Activated naive CD8-positive, alpha-beta T cell treated with anti-CD3 and anti-CD28 coated beads, Interleukin-2, amount 50 U/mL, for 16 hours (primary cell): ENCODE data around the gene PAK4.

ENCODE experiments used
- DNase-seq: peaks from one replicate; pipeline ENCODE4 v3.0.0-alpha.2; 2020; ENCODE audit warnings: low read depth, low spot score

Gene PAK4

DNA sequence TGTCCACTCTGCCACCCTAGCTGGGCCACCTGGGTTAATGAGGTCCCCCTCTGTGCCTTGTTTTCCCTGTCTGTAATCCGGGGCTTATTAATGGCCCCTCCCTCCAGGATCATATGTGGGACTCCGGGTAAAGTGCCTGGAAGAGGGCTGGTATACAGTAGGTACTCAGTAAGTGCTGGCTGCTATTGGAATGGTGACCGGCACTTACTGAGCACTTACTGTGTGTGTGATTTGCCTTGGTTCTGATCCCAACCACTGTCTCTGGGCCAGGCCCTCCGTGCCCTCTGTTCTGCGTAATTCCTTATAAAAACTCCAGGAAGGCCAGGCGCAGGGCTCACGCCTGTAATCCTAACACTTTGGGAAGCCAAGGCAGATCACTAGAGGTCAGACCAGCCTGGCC, 40.3 kb downstream of the PAK4 start:
- no peak for DNase-seq

DNA sequence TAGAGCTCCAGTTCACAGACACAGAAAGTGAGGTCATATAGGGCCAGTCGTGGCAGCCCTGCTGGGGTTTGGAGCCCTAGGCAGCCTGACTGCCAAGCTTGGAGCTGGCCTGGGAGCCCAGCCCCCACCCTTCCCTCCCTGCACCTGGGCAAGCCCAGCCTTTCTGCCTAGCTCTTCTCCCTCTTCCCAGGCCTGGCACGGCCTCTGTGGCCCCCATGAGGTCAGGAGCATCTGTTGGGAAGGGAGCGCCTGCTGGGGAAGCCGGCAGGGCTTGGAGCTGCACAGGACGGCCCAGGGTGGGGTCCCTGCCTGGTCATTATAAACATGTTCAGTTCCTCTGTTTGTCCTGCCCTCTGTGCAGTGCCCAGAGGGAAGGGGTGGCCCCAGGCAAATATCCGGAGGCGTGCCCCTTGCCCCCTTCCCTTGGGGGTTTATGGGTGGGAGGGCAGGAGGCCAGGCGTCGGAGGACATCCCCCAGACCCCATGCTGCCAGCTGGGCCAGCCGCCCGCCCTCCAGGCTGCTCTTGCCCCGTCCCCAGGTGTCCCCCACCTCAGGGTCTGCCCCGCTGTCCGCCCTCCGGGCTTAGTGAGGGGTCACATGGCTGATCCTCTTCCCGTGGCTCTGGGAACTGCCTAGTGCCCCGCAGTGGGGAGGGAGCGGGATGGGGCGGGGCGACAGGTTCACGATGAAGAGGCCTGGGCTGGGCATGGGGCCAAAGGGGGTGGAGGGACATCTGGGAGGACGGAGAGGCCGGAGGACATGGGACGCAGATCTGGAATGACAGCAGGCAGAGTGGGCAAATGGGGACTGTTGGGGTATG, 41.2 kb downstream of the PAK4 start:
- no peak for DNase-seq

DNA sequence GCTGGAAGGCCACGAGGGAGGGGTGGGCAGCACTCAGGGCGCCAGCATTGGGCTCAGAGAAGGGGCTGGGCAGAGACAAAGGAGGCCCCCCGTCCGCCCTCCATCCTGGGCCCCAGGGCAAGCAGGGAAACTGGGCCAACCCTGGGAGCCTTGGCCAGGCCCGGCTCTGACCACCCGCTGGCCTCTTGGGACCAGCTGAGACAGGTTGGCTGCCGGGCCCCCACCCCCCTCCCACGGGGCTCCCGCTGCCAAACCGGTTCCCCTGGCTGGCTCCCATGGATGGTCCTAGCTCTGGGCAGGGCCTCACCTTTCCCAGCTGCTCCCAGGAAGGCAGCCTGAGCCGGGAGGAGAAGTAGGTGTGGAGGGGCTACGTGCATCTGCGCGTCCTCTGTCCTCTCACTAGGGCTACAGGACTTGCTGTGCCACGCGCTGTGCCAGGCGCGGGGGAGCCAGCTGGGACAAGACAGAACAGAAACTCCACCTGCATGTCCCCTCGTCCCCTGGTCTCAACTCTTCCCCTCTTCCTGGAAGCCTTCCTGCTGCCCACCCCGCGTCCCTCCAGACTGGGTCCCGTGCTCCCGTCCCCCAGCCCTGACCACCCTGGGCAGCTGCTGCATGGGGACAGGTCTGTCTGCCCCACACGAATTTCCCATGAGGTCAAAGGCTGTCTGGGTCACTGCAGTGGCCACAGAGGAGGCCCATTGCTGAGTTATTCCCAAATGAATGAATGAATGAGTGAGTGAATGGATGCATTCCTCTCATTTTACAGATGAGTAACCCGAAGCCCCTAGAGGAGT, 42.1 kb downstream of the PAK4 start:
- DNase-seq = no peak

DNA sequence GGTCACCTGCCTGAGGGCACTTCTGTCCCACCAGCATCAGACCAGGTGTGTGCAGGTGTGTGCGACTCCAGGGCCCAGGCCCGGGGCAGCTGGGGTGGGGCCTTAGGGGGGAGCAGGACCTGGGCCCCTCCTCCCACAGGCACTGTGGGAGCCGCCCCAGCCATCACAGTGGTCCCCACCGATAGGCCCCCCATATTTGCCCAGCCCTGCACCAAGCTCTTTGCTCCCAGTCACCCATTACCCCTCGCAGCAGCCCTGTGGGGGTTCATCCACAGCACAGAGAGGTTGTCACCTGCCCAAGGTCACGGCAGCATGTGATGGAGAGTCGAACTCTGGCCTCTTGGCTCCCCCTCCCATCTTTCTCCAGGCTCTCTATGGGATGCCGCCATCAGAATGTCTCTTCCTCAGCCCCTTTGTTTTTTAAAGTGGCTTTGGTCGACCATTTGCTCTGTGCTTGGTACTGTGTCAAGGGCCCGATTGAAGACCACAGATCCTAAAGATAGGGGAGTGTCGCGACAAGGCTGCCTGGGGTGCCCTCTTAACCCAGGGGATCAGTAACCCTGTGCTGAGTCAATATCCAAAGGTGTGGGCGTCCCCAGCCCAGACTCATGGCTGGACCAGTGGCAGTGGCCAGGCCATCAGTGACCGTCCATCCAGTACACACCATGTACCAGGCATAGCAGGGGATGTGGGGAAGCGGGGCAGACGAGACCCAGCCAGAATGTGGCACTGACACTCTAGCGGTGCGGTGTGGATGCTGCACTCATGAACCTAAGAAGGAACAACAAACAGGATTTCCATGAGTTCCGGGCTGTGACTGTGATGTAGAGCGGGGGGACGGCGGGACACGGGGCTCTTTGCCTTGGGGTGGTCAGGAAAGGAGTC, 42.9 kb downstream of the PAK4 start:
- no peak for DNase-seq

DNA sequence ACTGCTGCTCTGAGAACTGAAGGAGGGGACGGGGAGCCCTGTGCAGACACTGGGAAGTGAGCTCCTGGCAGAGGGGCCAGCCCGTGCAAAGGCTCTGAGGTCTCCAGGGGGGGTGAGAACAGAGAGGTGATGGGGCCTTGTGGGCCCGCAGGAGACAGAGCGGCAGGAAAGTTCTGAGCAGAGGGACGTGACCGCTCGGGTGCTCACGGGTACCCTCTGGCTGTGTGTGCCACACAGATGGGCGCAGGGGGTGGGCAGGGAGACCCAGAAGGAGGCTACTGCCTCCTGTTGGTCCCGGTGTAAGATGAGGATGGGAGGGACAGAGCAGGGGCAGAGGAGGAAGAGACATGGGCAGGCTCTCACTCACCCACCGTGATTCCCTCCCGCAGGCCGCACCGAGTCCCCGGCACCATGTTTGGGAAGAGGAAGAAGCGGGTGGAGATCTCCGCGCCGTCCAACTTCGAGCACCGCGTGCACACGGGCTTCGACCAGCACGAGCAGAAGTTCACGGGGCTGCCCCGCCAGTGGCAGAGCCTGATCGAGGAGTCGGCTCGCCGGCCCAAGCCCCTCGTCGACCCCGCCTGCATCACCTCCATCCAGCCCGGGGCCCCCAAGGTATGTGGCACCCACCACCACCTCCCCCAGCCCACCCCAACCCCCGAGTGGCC, 43.7 kb downstream of the PAK4 start:
- no peak for DNase-seq

DNA sequence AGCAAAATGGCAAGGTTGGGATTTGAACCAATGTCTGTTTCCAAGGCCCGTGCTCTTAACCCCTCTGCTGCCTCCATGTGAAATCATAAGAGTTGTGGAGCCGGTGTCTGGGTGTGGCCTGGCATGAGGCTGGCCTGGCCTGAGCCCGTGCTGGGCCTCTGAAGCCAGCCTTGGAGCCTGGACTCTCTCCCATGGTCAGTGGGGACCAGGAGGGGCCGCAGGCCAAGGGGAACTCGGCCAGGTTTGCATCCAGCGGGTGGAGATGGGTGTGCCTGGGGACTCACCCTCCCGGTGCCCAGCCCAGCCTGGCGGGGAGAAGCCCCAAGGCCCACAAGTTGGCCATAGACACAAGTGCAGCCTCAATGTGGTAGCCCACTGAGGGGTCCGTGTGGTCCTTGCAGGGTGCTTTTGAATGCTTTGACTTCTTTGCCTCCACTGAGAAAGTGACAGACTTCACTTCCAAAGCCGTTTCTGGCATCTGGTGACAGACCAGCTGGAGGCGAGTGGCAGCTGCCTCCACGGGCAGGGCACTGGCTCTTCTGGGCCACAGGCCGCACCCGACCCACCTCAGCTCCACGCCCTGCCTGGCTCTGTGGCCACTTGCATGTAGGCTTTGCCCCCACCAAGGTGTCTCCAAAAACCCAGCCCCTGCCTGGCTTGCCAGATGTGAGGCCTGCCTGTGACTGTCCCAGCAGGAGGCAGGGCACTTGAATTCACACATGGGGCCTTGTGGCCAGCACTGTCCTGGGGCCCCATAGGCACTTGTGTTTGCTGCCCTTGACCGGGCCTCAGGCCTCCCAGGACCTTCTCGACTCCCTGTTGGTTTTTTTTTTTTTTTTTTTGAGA, 45.0 kb downstream of the PAK4 start:
- no peak for DNase-seq

DNA sequence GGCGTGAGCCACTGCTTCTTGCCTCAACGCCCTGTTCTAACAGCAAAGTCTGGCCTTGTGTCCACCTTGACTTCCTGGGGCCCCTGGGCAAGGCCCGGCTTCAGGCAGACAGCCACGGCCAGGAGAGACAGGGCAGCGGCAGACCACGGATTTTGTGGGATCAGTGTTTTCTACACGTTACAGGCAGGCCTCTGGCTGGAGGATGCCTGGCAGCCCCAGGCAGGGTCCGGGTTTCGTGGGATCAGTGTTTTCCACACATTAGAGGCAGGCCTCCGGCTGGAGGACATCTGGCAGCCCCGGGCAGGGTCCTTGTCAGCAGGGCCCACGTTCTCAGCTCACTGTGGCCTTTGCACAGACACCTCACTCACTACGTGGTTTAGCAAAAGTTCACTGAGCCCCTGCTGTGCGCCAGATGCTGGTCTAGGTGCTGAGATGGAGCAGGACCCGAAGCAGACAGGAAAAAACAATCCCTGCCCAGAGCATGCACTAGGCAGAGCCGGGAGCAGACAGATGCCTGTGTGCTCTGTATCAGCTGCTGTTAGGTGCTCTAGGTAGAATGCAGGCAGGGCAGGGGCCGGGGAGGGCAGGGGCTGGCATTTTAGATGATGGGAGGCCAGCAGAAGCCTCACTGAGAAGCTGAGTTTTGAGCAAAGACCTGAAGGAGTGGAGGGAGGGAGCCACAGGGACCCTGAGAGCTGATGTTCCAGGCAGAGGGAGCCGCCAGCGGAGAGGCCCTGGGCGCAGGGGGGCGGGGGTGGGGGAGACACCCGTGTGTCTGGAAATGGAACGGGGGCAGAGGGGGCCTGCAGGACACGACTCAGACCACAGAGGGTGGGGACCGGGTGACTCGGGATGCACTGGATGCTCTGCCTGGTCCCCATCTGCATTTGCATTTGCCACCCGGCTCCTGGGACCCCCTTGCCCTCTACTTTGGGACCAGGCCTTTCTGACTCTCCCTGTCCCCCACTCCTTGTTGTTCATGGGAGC, 46.2 kb downstream of the PAK4 start:
- DNase-seq = no peak

DNA sequence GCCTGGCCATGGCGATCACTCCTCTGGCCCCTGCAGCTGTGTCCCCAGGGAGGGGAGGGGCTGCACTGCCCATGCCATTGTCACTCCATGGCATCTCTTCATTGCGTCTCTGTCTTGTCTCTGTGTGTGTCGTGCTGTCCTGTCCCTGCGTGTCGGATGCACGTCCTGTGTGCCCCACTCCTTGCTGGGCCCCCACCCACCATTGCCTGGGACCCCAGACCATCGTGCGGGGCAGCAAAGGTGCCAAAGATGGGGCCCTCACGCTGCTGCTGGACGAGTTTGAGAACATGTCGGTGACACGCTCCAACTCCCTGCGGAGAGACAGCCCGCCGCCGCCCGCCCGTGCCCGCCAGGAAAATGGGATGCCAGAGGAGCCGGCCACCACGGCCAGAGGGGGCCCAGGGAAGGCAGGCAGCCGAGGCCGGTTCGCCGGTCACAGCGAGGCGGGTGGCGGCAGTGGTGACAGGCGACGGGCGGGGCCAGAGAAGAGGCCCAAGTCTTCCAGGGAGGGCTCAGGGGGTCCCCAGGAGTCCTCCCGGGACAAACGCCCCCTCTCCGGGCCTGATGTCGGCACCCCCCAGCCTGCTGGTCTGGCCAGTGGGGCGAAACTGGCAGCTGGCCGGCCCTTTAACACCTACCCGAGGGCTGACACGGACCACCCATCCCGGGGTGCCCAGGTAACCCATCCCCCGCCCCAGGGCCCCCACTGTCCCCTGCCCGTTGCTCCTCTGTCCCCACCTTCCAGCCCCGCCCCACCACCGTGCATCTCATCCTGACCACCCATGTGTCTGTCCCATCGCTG, 47.3 kb downstream of the PAK4 start:
- no peak for DNase-seq

DNA sequence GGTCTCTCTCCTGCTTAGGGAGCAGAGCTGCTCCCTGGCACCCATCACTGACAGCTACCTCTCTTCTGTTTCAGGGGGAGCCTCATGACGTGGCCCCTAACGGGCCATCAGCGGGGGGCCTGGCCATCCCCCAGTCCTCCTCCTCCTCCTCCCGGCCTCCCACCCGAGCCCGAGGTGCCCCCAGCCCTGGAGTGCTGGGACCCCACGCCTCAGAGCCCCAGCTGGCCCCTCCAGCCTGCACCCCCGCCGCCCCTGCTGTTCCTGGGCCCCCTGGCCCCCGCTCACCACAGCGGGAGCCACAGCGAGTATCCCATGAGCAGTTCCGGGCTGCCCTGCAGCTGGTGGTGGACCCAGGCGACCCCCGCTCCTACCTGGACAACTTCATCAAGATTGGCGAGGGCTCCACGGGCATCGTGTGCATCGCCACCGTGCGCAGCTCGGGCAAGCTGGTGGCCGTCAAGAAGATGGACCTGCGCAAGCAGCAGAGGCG, 48.0 kb downstream of the PAK4 start:
- DNase-seq = no peak

DNA sequence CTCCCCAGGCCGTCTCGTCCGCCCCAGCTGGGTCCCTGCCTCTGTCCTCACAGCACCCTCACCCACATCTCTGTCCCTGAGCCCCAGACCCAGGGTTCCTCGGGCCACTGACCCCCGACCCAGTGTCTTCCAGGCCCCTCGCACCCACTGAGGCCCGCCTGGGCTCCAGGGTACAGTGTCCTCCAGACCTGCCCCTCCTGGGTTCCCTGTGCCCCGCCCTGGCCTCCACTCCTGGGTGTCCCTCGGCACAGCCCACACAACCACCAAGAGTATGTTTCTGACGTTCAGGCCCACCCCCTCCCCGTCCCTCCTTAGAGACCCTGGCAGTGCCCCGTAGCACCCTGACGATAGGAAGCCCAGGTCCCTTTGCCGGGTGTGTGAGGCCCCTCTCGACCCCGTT, 48.6 kb downstream of the PAK4 start:
- DNase-seq = no peak

DNA sequence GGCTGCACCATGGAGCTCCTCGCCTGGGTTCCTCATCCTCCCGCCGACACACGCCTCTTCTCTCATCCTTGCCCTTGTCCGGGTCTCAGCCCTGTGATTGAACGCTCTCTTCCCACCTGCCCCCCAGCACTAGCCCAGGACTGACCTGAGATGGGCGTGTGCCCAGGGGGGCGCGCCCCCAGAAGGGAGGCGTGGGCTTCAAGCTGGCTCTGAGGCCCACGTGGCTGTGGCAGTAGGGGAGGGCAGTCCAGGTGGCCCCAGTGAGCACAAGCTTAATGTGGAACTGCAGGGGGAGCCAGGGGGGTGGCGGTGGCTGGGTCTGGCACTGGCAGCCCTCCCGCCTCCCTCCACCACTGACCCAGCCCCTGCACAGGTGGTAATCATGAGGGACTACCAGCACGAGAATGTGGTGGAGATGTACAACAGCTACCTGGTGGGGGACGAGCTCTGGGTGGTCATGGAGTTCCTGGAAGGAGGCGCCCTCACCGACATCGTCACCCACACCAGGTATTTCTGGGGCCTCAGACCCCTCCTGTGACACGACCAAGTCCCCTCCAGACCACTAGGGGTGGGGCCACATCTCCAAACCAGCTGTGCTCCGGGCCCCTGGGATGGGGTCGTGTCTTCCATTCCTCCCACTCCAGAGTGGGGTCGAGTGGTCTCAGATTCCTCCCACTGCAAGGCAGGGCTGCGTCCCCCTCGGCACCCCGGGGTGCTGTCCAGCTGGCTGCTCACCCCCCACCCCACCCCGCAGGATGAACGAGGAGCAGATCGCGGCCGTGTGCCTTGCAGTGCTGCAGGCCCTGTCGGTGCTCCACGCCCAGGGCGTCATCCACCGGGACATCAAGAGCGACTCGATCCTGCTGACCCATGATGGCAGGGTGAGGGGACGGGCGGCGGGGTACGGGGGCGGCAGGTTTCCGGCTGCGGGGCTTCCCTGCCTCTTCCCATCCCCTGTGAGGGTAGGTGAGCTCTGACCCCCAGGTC, 49.3 kb downstream of the PAK4 start:
- DNase-seq = no peak

DNA sequence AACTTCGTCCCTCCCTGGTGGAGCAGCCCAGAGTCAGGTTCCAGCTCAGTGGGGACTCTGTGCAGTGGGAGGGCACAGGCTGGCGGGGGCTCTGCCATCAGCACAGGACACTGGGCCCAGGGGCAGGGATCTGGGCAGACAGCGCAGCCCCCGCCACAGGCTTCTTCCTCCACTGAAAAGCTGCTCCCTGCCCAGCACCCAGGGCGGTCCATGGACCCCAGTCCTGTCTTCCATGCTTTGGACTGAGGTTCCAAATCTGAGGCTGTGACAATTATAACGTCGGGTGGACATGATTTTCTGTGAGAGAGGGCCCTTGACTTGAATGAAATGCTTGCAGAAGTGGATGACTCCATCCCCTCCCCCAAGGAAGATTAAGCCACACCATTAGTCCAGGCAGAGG, 50.0 kb downstream of the PAK4 start:
- DNase-seq = no peak

DNA sequence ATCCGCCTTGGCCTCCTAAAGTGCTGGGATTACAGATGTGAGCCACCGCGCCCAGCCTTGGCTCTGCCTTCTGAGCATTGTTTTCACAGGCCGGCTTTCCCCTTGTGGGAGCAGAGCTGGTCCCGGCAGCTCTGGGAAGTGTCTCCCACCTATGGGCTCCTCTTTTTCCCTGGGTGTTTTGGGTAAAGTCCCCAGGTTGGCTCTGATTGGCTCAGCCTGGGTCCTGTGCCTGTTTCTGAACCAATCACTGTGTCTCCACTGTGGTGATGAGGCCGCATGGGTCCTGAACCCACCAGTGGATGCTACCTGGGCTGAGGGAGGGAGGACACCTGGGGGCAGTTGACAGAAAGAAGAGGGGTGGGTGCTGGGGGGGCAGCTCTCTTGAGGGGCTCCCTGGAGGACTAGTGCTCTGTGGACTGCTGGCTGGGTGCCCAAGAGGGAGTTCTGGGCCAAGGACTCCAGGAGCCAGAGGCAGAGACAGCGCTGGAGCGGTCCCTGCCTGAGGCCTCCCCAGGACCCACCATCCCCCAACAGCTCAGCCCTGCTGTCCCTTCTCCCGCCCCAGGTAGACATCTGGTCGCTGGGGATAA, 51.6 kb downstream of the PAK4 start:
- no peak for DNase-seq

DNA sequence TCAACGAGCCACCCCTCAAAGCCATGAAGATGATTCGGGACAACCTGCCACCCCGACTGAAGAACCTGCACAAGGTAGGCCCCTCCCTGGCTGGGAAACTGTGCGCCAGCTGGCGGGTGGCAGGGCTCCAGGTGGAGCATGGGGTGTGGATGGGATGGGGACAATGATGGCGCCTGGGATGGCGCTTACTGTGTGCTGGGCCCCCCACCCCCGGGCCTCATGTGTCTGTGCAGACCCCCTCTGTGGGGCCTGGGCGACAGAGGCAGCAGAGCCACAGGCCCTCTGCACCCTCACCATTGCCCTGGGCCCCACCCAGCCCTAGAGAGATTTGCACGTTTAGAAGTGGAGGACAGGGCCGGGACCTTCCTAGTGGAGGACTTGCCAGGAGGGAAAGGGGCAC, 52.1 kb downstream of the PAK4 start:
- DNase-seq = no peak

DNA sequence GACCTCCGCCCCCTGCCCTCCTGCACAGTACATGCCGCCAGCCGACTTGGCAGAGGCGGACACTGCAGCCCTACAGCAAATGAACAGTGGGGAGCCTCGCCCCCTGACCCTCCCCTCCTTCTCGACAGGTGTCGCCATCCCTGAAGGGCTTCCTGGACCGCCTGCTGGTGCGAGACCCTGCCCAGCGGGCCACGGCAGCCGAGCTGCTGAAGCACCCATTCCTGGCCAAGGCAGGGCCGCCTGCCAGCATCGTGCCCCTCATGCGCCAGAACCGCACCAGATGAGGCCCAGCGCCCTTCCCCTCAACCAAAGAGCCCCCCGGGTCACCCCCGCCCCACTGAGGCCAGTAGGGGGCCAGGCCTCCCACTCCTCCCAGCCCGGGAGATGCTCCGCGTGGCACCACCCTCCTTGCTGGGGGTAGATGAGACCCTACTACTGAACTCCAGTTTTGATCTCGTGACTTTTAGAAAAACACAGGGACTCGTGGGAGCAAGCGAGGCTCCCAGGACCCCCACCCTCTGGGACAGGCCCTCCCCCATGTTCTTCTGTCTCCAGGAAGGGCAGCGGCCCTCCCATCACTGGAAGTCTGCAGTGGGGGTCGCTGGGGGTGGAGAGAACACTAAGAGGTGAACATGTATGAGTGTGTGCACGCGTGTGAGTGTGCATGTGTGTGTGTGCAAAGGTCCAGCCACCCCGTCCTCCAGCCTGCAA, 52.9 kb downstream of the PAK4 start:
- DNase-seq = no peak

DNA sequence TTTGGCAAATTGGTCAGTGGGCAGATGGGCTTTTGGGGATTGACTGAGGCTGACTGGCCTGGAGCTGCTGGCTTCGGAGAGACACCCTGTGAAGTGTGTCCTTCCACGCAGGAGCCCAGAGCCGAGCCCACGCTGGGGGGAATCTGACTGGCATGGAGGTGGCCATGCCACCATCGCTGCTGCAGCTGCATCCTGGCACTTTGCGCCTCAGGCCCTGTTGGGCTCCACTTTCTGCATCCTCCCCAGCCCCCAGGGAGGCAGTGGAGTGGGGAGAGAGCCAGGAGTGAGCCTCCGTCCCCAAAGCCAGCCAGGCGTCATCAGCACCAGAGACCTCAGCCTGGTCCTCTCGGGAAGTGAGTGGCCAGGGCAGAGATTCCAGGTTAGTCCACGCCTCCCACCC, 54.2 kb downstream of the PAK4 start:
- DNase-seq = no peak
